ENCODE data around the gene GPX4.
A peak's percentile ranks its signal among the peaks of the same experiment; 100 is the strongest.

Gene GPX4

GRCh38 chr19:1093811-1094553, 9.8 kb upstream of the GPX4 start:
- DNase-seq (ENCODE audit: low read depth in 2 of 2), result no peak
- H3K4me3 ChIP-seq (replicated peaks in 1 of 2; ENCODE audit: low read depth in 2 of 2, low read length in 2 of 2), result peak overlapping the region; percentile 91 to 95
- TF ChIP-seq, protein P1, sequence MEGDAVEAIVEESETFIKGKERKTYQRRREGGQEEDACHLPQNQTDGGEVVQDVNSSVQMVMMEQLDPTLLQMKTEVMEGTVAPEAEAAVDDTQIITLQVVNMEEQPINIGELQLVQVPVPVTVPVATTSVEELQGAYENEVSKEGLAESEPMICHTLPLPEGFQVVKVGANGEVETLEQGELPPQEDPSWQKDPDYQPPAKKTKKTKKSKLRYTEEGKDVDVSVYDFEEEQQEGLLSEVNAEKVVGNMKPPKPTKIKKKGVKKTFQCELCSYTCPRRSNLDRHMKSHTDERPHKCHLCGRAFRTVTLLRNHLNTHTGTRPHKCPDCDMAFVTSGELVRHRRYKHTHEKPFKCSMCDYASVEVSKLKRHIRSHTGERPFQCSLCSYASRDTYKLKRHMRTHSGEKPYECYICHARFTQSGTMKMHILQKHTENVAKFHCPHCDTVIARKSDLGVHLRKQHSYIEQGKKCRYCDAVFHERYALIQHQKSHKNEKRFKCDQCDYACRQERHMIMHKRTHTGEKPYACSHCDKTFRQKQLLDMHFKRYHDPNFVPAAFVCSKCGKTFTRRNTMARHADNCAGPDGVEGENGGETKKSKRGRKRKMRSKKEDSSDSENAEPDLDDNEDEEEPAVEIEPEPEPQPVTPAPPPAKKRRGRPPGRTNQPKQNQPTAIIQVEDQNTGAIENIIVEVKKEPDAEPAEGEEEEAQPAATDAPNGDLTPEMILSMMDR (IDR thresholded peaks at IDR 0.05; ENCODE audit: low read depth, low read length), result no peak

- DNase-seq (ENCODE audit: low read depth in 2 of 2), result no peak
- TF ChIP-seq, protein P1 (IDR thresholded peaks at IDR 0.05; ENCODE audit: low read depth, low read length), result no peak
- H3K4me3 ChIP-seq (replicated peaks in 1 of 2; ENCODE audit: low read depth in 2 of 2, low read length in 2 of 2), result peak overlapping the region; percentile 91 to 95
These were observed 9.2 kb upstream of the GPX4 start for GRCh38 chr19:1094655-1094977.

DNA sequence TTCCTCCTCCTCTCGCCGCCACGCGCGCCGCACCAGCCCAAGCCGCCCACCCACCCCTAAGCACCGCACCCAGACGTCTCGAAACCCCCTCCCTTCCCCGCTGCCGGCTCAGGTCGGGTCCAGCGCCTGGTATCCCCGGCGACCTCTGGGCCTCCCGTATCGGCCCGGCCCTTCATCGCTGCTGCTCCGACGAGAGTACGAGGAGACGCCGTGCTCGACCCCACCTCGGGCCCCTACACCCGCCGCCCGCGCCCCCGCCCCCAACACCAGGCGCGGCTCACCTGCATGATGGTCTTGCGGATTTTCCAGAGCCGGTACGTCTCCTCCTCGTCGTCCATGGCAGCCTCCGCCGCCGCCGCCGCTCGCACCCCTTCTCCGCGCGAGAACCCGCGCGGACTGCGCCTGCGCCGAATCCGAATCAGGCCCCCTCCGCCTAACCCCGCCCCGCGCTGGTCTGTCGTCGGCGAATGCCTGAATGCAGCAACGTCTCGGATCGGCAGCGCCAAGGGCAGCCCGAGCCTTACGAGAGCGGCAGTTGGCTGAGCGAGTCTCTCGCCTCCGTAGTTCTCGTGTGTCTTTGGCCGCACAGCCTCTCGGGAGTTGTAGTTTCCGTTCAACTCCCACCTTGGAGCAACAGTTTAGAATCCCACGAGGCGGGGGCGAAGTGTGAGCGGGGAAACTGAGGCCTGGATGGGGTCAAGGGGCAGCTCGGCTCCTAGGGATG, 8.7 kb upstream of the GPX4 start, which contains the start of gene POLR2E:
POLR2E (minus strand) TSS at position 398 of the 724 bp plus-strand sequence; CDS start at position 338, 60 bp downstream.
- DNase-seq (ENCODE audit: low read depth in 2 of 2), result peak; percentile 99
- H3K4me3 ChIP-seq (replicated peaks in 1 of 2; ENCODE audit: low read depth in 2 of 2, low read length in 2 of 2), result peak within 1 kb of the TSS; percentile 91 to 95
- TF ChIP-seq, protein P1 (IDR thresholded peaks at IDR 0.05; ENCODE audit: low read depth, low read length), result no peak

DNA sequence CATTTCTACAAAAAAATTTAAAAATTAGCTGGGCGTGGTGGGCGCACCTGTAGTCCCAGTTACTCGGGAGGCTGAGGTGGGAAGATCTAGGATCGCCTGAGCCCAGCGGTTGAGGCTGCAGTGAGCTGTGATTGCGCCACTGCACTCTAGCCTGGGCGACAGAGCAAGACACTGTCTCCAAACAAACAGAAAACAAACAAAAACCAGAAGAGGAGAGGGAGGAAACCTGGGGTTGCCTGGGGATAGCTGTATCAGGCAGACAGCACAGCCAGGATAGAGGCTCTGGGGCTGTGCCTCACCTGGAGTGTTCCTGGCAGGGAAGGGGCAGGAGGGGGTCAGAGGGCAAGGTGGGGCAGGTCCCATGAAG, 6.0 kb upstream of the GPX4 start:
- no peak for DNase-seq (ENCODE audit: low read depth in 2 of 2)
- H3K4me3 ChIP-seq (replicated peaks in 1 of 2; ENCODE audit: low read depth in 2 of 2, low read length in 2 of 2), result no peak overlapping the region
- TF ChIP-seq, protein P1 (IDR thresholded peaks at IDR 0.05; ENCODE audit: low read depth, low read length), result no peak

DNA sequence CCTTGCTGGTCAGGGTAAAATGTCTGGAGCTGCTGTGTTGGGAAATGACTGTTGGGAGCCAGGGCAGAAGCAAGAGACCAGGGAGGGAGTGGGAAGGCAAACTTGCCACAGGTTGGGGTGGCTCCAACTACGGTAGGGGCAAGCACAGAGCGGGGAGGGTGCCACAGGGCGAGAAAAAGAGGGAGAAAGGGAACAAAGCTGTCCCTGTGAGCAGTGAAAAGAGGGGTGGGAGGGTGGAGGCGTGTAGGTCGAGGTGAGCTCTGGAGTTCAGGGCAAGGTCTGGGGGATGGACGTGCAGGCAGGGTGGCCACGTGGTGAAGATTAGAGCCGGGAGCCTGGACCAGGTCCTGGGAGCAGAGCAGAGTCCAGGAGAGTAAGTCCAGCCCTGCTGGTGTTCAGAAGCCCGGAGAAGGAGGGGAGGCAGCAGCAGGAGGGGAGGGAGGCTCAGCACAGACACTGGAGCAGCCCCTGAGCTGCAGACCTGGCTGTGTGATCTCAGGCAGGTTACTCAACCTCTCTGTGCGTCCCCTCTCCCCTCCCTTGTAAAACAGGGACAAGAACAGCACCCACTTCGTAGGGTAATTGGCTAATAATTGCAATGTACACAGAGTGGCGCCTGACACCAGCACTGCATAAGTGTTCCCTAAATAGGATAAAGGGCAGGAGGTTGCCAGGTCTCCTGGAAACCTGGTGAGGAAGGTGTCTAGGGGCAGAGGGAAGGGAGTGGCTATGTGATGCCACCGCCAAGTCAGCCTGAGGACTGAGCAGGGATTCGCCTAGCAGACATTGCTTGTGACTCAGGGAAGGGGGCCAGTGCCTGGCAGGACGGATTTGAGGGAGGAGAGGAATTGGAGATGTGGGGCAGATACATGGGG, 5.4 kb upstream of the GPX4 start:
- DNase-seq (ENCODE audit: low read depth in 2 of 2), result no peak
- no peak overlapping the region for H3K4me3 ChIP-seq (replicated peaks in 1 of 2; ENCODE audit: low read depth in 2 of 2, low read length in 2 of 2)
- TF ChIP-seq, protein P1 (IDR thresholded peaks at IDR 0.05; ENCODE audit: low read depth, low read length), result no peak

GRCh38 chr19:1101337-1101698, 2.5 kb upstream of the GPX4 start:
- H3K4me3 ChIP-seq (replicated peaks in 1 of 2; ENCODE audit: low read depth in 2 of 2, low read length in 2 of 2), result no peak overlapping the region
- DNase-seq (ENCODE audit: low read depth in 2 of 2), result no peak
- TF ChIP-seq, protein P1 (IDR thresholded peaks at IDR 0.05; ENCODE audit: low read depth, low read length), result no peak

Measured in cardiac fibroblast (primary cell).